ENCODE results near the gene ZC3H13. TPM values are rescaled to one million over a fixed set of nuclear protein-coding genes. Genes with fewer than 3 reads are reported as not detected.

Gene ZC3H13
- total and polyA plus RNA-seq, 2 of the 4 experiments (the other 2 are of a cell fraction) = 7.7 to 10.8 TPM

- ChIA-PET CTCF (no interaction called here), POLR2A (ENCODE audit: unreplicated experiment) (no interaction called here)
- Histone ChIP-seq H3K14ac (replicated peaks; ENCODE audit: low read depth, low read length) (no peak overlapping the region), H2AK5ac (ENCODE audit: low read depth, low read length) (no peak overlapping the region), H3K36me3 (ENCODE audit: control insufficient read depth, insufficient read depth, low read length) (no peaks in the 10 kb centered on the region), H3K9me1 (ENCODE audit: insufficient read depth, low read length) (no peaks in the 10 kb centered on the region), H2BK20ac (ENCODE audit: low read depth, low read length) (no peak overlapping the region), H3K23ac (ENCODE audit: low read depth, low read length) (no peak overlapping the region), H3K79me1 (ENCODE audit: low read depth in 1 of 2, low read length in 2 of 2) (no peaks in the 10 kb centered on the region), H3K4me3 (ENCODE audit: insufficient read depth, low read depth, low read length) (no peak overlapping the region), H2AK9ac (replicated peaks; ENCODE audit: low read depth, low read length, poor library complexity) (no peak overlapping the region), H2BK120ac (ENCODE audit: low read depth, low read length) (no peak overlapping the region), H3K9me3 (ENCODE audit: control insufficient read depth, insufficient read depth, low read length) (no peaks in the 10 kb centered on the region), H2BK15ac (ENCODE audit: low read depth, low read length) (no peak overlapping the region), H4K8ac (ENCODE audit: low read depth in 2 of 2, low read length in 2 of 2) (no peak overlapping the region), H3K18ac (ENCODE audit: low read depth, low read length) (no peak overlapping the region), H2AFZ (replicated peaks; ENCODE audit: low read length, poor library complexity) (no peak overlapping the region), H4K20me1 (ENCODE audit: insufficient read depth, low read length) (no peaks in the 10 kb centered on the region), H4K5ac (ENCODE audit: low read depth, low read length) (no peak overlapping the region), H2BK5ac (ENCODE audit: low read depth, low read length, poor library complexity, severe bottlenecking) (no peak overlapping the region), H3K4ac (ENCODE audit: low read depth, low read length) (no peak overlapping the region), H3K27me3 (ENCODE audit: control insufficient read depth, insufficient read depth, low read length) (peaks cover 41% of the 10 kb centered on the region), H3K9ac (ENCODE audit: low read depth, low read length) (no peak overlapping the region), H4K91ac (ENCODE audit: insufficient read depth, low read depth, low read length) (no peak overlapping the region), H3K56ac (ENCODE audit: extremely low read depth, insufficient read depth, low read length) (no peak overlapping the region), H3K27ac (ENCODE audit: insufficient read depth, low read length) (no peak overlapping the region), H3K4me2 (ENCODE audit: low read depth, low read length) (no peak overlapping the region), H3K4me1 (ENCODE audit: control insufficient read depth, insufficient read depth, low read length) (no peaks in the 10 kb centered on the region)
- TF ChIP-seq RFX5 (IDR thresholded peaks at IDR 0.05; ENCODE audit: low read depth, low read length) (no peak), RCOR1 (IDR thresholded peaks at IDR 0.05; ENCODE audit: insufficient replicate concordance, low read length) (no peak), CHD1 (IDR thresholded peaks at IDR 0.05; ENCODE audit: low read depth, low read length) (no peak)
- in situ Hi-C loops (cut with MboI; ENCODE audit: low sequenced_read_pairs) (no loop called here), dilution Hi-C loops (cut with HindIII; ENCODE audit: low sequenced_read_pairs, unreplicated experiment) (no loop called here), intact Hi-C loops (cut with micrococcal nuclease) (no loop called here)
- no peak for ATAC-seq (ENCODE audit: low read depth)
- DNase-seq = no peak
- BruUV-seq (replicated peaks) = no TSS peak
- no CpG with 5 or more reads among the region's 3 CpGs for WGBS, 2 experiments (ENCODE audit: extremely low coverage in 2 of 2, insufficient read length in 1 of 2)
These were observed 121.3 kb downstream of the ZC3H13 start for GRCh38 chr13:45931211-45931610.

Data from IMR-90 (cell line).